Testis (tissue), 3 donors: ENCODE measurements around the gene TMEM135. TPM values are rescaled to one million over a fixed set of nuclear protein-coding genes. Genes with fewer than 3 reads are reported as not detected.

Experiments
- DNase-seq: peaks from one replicate; pipeline ENCODE4 v3.0.0-alpha.2; 2019
- H3K27ac ChIP-seq, 2 donors: fragments of 200-600 bp; sonication (generic); one replicate each; pipeline ENCODE4 v1.5.1; 2019
- H3K27me3 ChIP-seq: fragments of 200-600 bp; sonication (generic); one replicate; pipeline ENCODE4 v1.5.1; 2019
- H3K36me3 ChIP-seq: fragments of 200-600 bp; sonication (generic); one replicate; pipeline ENCODE4 v1.5.1; 2017; ENCODE audit warnings: low read depth; ENCODE audit errors: missing control alignments
- H3K4me1 ChIP-seq: fragments of 200-600 bp; sonication (generic); one replicate; pipeline ENCODE4 v1.5.1; 2019
- H3K4me3 ChIP-seq, 2 donors: fragments of 200-600 bp; sonication (generic); one replicate each; pipeline ENCODE4 v1.5.1; 2017 to 2019
- H3K9me3 ChIP-seq: fragments of 200-600 bp; sonication (generic); one replicate; pipeline ENCODE4 v1.5.1; 2017
- CTCF ChIP-seq, 3 experiments: fragments of 450-650 bp in 2 of 3; fragments of 200-600 bp in 1 of 3; sonication (generic) in 1 of 3; IDR thresholded peaks; one replicate each; pipeline ENCODE4 v1.5.1; 2016 to 2019; ENCODE audit warnings: antibody characterized with exemption in 3 of 3, mild to moderate bottlenecking in 2 of 3, moderate library complexity in 1 of 3
- POLR2A ChIP-seq: fragments of 450-650 bp; IDR thresholded peaks from one replicate; pipeline ENCODE4 v1.6.1; 2017; ENCODE audit warnings: antibody characterized with exemption, mild to moderate bottlenecking, moderate library complexity
- WGBS, 2 donors: methylation state at CpG; one replicate each; pipeline ENCODE4 v1.1.5; 2018; 5-methylcytosine and 5-hydroxymethylcytosine counted together
- intact Hi-C: fragments of 100-400 bp; cut with DNase I; formaldehyde crosslinking; loops from one replicate; pipeline ENCODE4 v1.15.1; 2023; ENCODE audit warnings: low total_unique reads
- polyA plus RNA-seq: library from polyadenylated mRNA; stranded (reverse); fragments of 350-450 nt; fragmentation: Illumina TruSeq; extraction: RNeasy Lipid Tissue Mini Kit (QIAGEN cat#74804); gene quantifications from one replicate; pipeline ENCODE4 v1.2.3, GENCODE V29; 2014; ENCODE audit warnings: low read depth, low replicate concordance; ENCODE audit not compliant: insufficient read depth
- total RNA-seq, 2 donors: library from RNA; depleted of rRNA; stranded (reverse); fragments of >200 nt; gene quantifications; one replicate each; pipeline ENCODE4 v1.2.3, GENCODE V29; 2016

Gene TMEM135
- total and polyA plus RNA-seq, 3 donors from 2014 or later: 21.3 to 59.0 (median 42.1) TPM

DNA sequence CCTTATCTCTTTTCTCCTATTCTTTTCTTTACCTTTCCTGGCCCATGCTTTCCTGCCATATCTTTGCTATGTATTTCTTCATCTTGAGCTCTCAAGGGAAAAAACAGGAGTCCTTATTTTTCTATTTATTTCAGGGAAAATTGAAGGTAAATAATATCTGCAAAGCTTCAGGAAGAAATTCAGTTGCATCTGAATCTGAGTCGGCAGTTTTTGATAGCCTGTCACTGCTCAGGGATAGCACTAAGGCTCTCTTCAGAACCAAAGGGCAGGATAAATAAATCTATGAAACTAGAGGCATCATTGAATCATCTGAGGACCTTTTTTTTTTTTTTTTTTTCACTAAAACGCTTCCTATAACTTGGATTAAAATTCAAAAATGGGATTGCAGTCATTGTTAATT is 288.9 kb downstream of the TMEM135 start:
- Histone ChIP-seq H3K4me1 (peaks cover 4% of the 10 kb centered on the region), H3K4me3 (no peak overlapping the region), H3K9me3 (no peaks in the 10 kb centered on the region), H3K27me3 (no peaks in the 10 kb centered on the region), H3K27ac (no peak overlapping the region), H3K36me3 (no peaks in the 10 kb centered on the region)
- DNase-seq: no peak
- intact Hi-C loops: no loop called here
- TF ChIP-seq POLR2A: no peak
- no peak for TF ChIP-seq CTCF (IDR thresholded peaks at IDR 0.05)
- 89 to 96% methylated on average over 2 of the region's 2 CpGs for WGBS, 2 donors

GRCh38 chr11:87329172-87329571 is 291.4 kb downstream of the TMEM135 start:
- Histone ChIP-seq H3K36me3 (no peaks in the 10 kb centered on the region), H3K4me3 (no peak overlapping the region), H3K9me3 (no peaks in the 10 kb centered on the region), H3K27ac (no peak overlapping the region), H3K27me3 (no peaks in the 10 kb centered on the region), H3K4me1 (peaks cover 4% of the 10 kb centered on the region)
- intact Hi-C loops: no loop called here
- 86 to 96% methylated on average over 2 of the region's 2 CpGs for WGBS, 2 donors
- TF ChIP-seq POLR2A (no peak), CTCF (IDR thresholded peaks at IDR 0.05) (no peak)
- DNase-seq: no peak

DNA sequence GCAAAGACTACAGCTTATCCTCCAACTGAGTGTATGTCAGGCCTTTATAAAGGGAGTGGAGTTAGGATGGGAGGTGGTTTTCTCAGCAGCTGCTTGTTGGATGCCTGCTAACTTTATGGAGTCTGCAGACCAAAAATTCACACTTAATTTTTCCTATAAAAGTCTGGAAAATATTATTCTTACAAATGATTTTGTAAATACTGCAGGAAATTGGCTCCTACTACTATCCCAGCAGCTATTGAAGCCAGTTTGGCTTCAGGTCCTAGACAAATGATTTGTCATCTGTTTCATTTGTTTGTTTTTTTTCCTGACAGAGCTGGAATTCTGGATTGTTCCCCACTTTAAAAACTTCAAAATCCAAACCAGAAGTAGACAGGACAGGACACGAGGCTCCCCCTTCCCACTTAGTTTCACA is 292.5 kb downstream of the TMEM135 start:
- H3K4me1 ChIP-seq: peaks cover 4% of the 10 kb centered on the region
- H3K9me3 ChIP-seq: no peaks in the 10 kb centered on the region
- WGBS, 2 donors: 38 to 58% methylated on average over 1 of the region's 1 CpG
- no peaks in the 10 kb centered on the region for H3K36me3 ChIP-seq
- no peaks in the 10 kb centered on the region for H3K27me3 ChIP-seq
- no peak for DNase-seq
- intact Hi-C loops: no loop called here
- H3K27ac ChIP-seq: peak overlapping the region in 1 of 2 donors; percentile 9
- TF ChIP-seq POLR2A: no peak
- TF ChIP-seq CTCF (IDR thresholded peaks at IDR 0.05): no peak
- no peak overlapping the region for H3K4me3 ChIP-seq

DNA sequence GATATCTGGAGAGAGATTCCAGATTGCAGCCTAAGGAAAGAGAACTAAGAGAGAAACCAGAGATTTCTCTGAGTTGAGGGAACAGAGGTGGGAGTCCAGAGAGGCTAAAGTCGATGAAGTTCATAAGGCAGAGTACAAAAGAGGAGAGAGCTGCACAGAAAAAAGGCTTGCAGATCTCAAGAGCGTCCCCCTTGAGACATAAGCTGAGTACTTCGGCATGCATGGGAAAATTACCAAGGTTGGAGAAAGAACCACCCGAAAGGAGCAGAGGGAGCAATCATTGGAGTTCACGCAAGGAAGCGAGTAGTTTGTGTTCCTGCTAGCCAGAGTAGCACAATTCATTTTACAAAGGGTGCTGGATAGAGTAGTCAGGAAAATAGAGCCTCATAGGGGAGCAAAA is 293.5 kb downstream of the TMEM135 start:
- peak overlapping the region in 1 of 2 donors; percentile 9 for H3K27ac ChIP-seq
- peaks cover 4% of the 10 kb centered on the region for H3K4me1 ChIP-seq
- 50 to 68% methylated on average over 6 of the region's 6 CpGs for WGBS, 2 donors
- no peak overlapping the region for H3K4me3 ChIP-seq
- H3K36me3 ChIP-seq: no peaks in the 10 kb centered on the region
- TF ChIP-seq POLR2A (no peak), CTCF (IDR thresholded peaks at IDR 0.05) (no peak)
- no peaks in the 10 kb centered on the region for H3K9me3 ChIP-seq
- intact Hi-C loops: no loop called here
- DNase-seq: peak; percentile 33
- no peaks in the 10 kb centered on the region for H3K27me3 ChIP-seq

- no peak for TF ChIP-seq POLR2A
- TF ChIP-seq CTCF (IDR thresholded peaks at IDR 0.05): no peak
Measured at GRCh38 chr11:87338046-87338639, 300.4 kb downstream of the TMEM135 start.

More at GRCh38 chr11:87338046-87338639, 300.4 kb downstream of the TMEM135 start:
- Histone ChIP-seq H3K27me3 (no peaks in the 10 kb centered on the region), H3K4me1 (no peaks in the 10 kb centered on the region), H3K36me3 (no peaks in the 10 kb centered on the region), H3K27ac (no peak overlapping the region), H3K4me3 (no peak overlapping the region), H3K9me3 (no peaks in the 10 kb centered on the region)
- DNase-seq: no peak
- WGBS, 2 donors: 71 to 82% methylated on average over 3 of the region's 3 CpGs
- intact Hi-C loops: no loop called here
